Fibroblast of villous mesenchyme (primary cell): ENCODE measurements around the gene ATP6V0C. TPM values are rescaled to one million over a fixed set of nuclear protein-coding genes. Genes with fewer than 3 reads are reported as not detected.

Source experiments
- DNase-seq: peaks from one replicate; pipeline ENCODE4 v3.0.0-alpha.2; 2010; ENCODE audit warnings: low read depth
- H3K4me3 ChIP-seq: 2 replicates; pipeline ENCODE4 v1.5.1; 2011; ENCODE audit warnings: low read depth, mild to moderate bottlenecking, low read length
- total RNA-seq: library from RNA; depleted of rRNA; stranded (reverse); fragments of >200 nt; gene quantifications from 2 replicates; pipeline ENCODE4 v1.2.3, GENCODE V29; 2012
- TF ChIP-seq, protein P1 (sequence below): IDR thresholded peaks from 2 replicates; pipeline ENCODE4 v1.5.1; 2012; ENCODE audit warnings: low read depth, mild to moderate bottlenecking, low read length; ENCODE audit not compliant: insufficient read depth

The ATP6V0C gene
- total RNA-seq, 1 donor, result 23.3 TPM

GRCh38 chr16:2481676-2482075, 32.1 kb upstream of the ATP6V0C start:
- DNase-seq, result no peak
- TF ChIP-seq, protein P1, sequence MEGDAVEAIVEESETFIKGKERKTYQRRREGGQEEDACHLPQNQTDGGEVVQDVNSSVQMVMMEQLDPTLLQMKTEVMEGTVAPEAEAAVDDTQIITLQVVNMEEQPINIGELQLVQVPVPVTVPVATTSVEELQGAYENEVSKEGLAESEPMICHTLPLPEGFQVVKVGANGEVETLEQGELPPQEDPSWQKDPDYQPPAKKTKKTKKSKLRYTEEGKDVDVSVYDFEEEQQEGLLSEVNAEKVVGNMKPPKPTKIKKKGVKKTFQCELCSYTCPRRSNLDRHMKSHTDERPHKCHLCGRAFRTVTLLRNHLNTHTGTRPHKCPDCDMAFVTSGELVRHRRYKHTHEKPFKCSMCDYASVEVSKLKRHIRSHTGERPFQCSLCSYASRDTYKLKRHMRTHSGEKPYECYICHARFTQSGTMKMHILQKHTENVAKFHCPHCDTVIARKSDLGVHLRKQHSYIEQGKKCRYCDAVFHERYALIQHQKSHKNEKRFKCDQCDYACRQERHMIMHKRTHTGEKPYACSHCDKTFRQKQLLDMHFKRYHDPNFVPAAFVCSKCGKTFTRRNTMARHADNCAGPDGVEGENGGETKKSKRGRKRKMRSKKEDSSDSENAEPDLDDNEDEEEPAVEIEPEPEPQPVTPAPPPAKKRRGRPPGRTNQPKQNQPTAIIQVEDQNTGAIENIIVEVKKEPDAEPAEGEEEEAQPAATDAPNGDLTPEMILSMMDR, result no peak
- H3K4me3 ChIP-seq, result no peak overlapping the region

DNA sequence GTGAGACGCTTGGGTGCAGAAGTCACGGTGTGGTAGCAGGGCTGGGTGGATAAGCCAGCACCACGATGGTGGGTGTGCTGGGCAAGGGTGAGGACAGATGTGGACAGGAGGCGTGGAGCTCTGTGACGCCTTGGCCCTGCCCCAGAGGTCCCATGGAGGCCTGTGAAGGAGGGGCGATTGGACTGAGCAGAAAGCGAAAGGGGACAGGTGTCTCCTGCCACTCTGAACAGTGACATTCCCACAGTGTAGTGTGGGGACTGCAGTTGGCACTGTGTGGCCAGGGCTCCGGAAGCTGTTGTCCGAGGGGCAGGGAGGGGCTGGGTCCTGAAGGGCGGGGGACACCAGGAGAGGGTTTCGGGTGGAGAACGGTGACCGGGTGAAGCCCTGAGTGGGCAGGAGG, 31.5 kb upstream of the ATP6V0C start:
- no peak for DNase-seq
- H3K4me3 ChIP-seq, result peak overlapping the region; percentile 1
- TF ChIP-seq, protein P1, result no peak

DNA sequence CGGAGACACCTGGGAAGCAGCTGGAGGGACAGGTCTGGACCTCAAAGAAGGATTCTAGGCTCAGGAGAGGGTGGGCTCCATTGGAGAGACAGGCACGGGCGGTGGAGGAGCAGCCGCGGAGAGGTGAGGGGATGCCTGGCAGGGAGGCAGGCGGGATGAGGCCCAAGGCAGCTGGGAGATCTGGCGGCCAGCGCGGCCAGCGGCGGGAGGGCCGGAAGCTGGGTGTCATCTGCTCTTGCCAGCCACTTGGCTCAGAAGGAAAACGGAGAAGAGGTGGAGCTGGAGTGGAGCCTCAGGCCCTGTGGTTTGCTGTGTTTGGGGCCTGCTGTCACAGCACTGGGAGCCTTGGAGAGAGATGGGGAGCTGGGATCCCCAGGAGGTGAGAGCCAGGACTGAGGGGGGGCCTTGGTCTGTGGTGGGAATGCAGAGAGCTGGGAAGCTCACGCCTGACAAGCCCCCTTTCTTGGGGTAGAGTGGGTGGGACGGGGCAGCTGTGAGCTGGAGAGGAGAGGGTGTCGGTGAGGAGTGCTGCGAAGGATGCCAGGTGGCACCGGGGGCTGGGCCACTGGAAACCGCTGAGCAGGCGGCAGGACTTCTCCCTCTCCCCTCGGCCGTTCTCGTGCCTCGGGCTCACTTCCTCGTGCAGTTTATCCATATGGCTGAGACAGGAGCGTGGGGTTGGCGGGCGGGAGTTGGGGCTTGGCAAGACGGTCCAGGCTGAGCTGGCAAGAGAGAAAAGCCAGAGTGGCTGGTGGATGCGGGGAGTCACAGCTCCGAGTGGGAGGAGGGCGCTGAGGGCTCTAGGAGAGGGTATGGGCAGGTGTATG, 30.8 kb upstream of the ATP6V0C start:
- H3K4me3 ChIP-seq, result peak overlapping the region; percentile 46
- TF ChIP-seq, protein P1, result no peak

DNA sequence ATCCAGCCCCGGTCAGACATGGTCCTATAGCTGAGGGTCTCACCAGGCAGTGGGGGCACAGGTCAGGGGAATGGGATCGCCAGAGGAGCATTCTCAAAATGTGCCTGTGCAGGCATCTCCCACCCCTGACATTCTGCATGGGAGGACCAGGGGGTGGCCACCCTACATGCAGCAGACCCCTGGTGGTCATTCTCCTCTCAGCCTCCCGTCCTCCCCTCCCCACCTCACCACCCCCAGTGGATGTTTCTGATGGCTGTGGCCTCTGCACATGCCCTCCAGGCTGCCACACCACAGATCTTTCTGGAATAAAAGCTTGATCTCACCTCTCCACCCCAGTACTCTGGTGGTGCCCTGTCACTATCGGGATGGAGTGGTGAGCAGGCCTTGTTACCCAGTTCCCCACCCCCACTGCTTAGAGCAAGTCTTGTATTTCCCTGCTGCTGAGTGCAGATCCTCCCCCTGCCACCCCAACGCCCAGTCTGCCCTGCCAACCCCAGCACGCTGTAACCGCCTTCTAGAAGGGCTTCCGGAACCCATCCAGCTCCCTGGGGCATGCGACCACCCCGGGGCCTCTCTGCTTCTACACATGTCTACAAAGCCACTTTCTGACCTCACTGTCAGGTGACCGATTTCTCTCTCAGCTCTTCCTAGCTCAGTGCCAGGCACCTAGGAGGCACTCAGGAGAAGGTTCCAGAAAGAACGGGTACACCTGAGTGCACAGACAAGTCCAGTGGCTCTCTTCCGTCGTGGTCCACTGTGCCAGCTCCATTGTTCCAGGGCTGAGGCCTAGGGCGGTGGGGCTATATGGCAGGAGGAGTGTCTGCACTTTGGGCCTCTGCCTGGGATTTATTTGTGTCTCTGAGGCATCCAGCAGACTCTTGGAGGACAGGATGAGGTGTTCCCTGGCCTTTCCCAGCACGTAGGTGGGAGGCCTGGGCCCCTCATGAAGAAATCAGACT, 29.5 kb upstream of the ATP6V0C start:
- DNase-seq, result no peak
- no peak overlapping the region for H3K4me3 ChIP-seq
- TF ChIP-seq, protein P1, result no peak

More for the DNA sequence above, 30.8 kb upstream of the ATP6V0C start:
- peak; percentile 77 for DNase-seq

DNA sequence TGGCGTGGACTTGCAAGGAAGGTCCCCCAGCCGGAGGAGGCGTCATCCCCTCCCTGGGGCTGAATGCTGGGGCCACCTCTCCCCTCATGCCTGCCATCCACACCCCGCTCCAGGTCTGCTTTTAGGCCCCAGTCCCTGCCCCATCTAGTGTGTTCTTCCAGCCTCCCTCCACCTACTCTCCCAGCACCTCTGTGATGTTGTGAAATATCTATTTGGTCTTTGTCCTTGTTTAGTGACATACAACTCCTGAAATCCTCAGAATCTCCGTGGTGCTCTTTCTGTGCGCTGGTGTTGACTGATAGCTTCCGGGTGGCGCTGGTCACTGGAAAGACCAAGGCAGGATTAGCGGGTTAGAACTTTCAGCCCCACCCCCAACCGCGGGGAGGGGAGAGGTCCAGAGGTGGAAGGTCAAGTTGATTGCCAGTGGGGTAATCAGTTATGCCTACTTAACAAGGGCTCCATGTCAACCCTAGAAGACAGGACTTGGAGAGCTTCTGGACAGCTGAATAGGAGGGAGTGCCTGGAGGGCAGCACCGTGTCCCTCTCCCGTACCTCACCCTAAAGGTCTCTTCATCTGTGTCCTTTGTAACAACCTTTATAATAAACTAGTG, 28.7 kb upstream of the ATP6V0C start:
- H3K4me3 ChIP-seq, result no peak overlapping the region
- TF ChIP-seq, protein P1, result no peak
- DNase-seq, result peak; percentile 27

DNA sequence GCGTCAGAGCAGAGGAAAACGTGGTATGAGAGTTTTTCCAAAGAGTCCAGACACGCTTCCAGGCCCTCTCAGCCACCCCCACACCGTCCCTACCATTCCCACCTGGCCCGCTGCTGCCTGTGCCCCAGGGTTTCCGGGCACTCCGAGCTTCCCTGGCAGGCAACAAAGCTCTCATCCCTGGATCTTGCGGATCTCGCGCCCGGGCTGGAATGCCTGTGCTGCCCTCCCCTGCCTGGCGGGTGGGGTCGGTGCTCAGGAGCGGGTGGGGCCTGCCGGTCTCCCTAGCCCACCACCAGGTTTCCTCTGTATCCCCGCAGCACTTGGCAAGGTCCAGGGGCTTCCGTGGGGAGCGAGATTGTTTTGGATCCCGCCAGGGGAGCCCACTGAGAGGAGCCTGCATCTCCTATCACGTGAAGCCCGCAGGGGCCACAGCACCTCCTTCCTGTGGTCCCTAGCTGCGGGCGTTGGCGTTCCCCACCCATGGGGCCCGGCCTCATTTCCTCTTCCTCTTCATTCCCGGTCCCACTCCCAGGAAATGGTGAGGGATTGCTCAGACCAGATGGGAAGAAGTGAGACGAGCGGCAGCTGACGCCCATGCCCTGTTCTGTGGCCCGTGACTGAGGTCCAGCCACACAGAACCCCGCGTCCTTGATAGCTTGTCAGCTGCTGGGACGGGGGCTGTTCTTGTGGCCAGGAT, 27.8 kb upstream of the ATP6V0C start:
- no peak for DNase-seq
- TF ChIP-seq, protein P1, result no peak
- H3K4me3 ChIP-seq, result no peak overlapping the region
